GM18519 (cell line): ENCODE results near the gene TJP2.
"Not testable (repeated sequence)": the region's sequence is repeated elsewhere in the genome, so short reads cannot be mapped to it uniquely, and the experiment has no call there.

Source experiments
- ATAC-seq: cut with Tn5 transposase; IDR thresholded peaks from one replicate; pipeline ENCODE4 v1.9.1; 2021; ENCODE audit warnings: mild to moderate bottlenecking, moderate library complexity; ENCODE audit not compliant: unreplicated experiment, low FRiP score

The TJP2 gene

GRCh38 chr9:69157751-69158466 lies 16.2 kb upstream of the TJP2 start:
- no peak for ATAC-seq

DNA sequence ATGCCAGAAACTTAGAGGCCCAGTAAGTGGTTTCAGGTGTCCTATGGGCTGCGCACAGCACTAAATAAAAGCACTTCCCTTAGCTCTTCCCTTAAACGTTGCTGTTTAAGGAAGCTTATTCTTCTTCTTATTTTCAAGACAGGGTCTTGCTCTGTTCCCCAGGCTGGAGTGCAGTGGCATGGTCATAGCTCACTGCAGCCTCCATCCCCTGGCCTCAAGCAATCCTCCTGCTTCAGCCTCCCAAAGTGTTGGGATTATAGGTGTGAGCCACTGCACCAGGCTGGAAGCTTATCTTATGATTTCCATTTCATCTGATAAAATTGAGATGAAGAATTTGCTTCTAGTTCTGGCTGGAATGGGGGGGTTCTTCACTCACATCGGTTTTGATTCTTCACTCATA lies 15.6 kb upstream of the TJP2 start:
- ATAC-seq = no peak

DNA sequence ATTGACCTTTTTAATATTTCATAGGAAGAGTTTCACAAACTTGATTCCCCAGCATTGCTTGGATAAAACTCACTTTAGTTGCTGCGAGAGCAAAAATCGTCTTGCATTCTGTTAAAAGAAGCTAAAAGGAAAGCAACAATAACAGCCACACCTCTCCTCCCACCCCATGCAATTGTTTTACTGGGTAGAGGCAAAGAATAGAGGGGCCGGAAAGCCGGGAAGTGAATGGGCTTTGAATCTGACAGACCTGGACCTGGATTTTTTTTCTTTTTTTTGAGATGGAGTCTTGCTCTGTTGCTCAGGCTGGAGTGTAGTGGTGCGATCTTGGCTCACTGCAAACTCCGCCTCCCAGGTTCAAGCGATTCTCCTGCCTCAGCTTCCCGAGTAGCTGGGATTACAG lies 9.5 kb upstream of the TJP2 start:
- ATAC-seq = not testable (repeated sequence)

DNA sequence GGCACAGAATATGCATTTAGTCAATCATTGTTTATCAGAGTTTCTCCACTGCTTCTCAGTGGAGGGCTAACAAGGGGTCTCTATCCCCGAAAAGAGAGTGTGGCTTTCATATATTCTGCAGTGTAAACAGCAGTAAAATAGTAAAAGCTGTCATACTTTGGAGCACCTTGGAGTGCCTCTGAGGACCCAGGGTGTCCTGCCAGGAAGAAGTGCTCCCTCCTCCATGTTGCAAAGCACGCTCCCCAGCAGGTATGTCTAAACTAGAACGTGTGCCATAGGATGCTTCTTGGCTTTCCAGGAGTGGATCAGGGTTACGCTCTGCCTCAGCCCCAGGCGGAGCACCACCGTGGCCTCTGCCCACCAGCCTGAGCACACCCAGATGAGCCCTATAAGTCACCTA lies 8.5 kb upstream of the TJP2 start:
- ATAC-seq = no peak

- peak; percentile 60 for ATAC-seq
Measured at GRCh38 chr9:69168709-69169217, 5.3 kb upstream of the TJP2 start.

GRCh38 chr9:69170231-69170630 lies 3.8 kb upstream of the TJP2 start:
- ATAC-seq = no peak

DNA sequence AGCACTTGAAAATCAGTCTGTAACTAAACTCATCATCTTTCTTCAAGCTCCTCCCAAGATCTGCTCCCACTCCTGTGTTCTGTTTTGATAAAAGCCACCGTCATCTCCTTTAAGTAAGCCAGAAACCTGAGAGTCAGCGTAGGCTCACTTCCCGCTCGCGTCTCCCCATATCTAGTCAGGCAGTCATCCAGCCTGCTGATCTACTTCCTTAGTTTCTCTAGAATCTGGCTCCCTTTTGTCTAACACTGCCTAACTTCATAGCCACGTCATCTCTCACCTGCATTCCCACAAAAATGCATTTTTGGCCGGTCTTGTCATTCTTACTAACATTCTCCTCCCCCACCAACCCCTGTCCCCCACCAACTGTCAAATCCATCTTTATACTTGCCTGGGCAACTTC lies 3.0 kb upstream of the TJP2 start:
- ATAC-seq = no peak

GRCh38 chr9:69171517-69171916 lies 2.6 kb upstream of the TJP2 start:
- ATAC-seq = no peak

GRCh38 chr9:69172895-69173294 lies 1.2 kb upstream of the TJP2 start:
- ATAC-seq = no peak

DNA sequence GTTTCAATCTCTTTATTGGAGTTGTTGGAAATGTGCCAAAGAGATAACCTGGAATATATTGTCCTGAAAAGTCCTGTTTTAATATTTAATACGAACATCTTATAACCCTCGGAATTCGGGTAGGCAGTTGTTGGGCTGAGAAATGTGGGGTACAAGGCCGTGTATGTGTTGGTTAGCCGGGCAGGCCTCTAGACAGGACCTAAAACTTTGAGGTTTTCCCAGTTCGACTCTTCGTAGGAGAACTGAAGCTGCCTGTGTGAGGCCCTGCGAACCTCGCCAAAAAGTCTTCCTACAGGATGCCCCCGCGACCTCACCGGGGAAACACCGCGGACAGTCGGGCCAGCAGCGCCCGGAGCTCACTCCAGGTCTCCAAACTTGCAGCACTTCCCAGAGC lies 583 bp upstream of the TJP2 start:
- no peak for ATAC-seq

- peak; percentile 43 for ATAC-seq
Measured at GRCh38 chr9:69174616-69175463, 763 bp downstream of the TJP2 start.

DNA sequence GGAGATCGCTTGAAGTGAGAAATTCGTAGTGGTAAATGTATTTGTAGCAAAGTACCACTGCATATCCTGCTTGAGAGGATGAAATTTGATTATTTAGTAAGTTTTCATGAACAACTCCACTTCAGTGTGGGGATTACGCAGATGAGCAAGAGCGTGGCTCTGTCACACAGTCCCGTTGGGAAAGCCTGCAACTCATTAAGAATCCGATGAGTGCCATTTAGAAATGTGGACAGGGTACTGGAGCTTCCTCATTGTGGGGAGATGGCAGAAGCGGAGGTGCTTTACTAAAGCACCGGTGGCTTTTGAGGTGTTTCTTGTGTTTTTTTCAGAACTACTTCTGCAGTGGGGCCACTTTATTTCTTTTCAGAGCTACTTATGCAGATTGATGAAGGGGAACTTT lies 1.4 kb downstream of the TJP2 start:
- peak; percentile 18 for ATAC-seq

DNA sequence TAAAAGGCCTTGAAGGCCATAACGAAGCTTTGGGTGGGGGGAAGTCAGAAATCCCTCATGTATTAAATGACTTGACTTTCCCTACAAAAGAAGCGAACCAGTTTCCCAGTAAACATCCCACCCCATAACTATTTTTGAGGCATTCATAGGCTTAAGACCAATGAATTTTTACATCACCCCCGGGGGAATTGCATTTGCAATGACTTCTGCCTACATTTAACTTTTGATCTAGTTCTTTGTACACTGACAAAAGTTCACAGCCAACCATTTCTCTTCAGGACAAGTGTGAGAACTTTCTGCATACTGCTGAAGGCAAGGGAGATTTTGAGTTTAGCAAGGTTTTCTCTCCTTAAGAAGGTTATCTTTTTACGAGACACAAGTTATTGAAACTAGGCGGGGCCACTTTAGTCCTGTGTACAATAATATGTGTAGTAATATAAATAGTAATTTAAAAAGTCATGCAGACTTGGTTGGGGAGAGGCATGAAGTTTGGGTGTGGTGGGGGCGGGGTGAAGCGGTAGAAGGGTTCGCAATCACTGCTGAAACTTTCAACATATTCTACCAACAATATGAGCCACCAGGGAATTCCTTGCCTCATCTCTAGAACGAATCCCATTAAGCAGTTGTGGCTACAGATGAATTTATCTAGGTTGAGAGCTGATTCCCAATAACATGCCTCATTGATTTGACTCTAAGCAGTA lies 2.5 kb downstream of the TJP2 start:
- no peak for ATAC-seq

DNA sequence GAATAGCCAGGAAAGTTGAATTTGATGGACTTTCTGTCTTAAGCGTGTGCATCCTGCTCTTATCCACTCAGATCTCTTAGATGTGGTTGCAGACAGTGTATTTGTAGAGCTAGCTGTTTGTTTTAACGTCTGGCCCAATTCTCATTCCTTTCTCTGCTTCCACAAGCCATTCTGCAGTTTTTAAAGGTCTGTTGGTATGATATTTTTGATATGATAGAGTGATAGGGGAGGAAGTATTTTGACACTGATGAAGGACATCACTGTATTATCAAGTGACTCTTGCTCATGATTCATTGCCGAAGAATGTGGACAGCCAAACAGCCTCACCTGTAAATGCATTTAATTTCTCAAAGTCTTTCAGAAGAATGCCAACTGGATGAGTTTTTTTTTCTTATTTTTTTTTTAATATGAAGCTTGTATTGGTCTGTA lies 4.5 kb downstream of the TJP2 start:
- ATAC-seq = no peak

- ATAC-seq = no peak
Measured at GRCh38 chr9:69179037-69179436, 5.0 kb downstream of the TJP2 start.

GRCh38 chr9:69180200-69180599 lies 6.1 kb downstream of the TJP2 start:
- ATAC-seq = no peak

DNA sequence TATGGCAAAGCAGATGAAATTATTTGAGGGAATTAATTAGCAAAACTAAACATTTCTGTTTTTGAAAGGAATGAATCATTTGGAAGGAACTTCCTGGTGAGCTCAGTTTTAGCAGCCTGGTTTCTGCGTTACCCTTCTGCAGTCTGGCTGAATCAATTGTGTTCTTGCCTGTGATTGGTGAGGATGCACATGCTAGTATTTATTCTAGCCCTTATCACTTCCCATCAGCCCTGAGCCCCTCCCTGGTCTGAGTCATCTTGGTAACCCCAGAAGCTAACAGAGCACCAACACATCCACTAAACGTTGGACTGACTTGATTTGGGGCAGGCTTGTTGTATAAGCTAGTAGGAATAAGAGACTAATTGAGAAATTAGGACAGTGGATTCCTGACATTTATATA lies 6.6 kb downstream of the TJP2 start:
- ATAC-seq = no peak

DNA sequence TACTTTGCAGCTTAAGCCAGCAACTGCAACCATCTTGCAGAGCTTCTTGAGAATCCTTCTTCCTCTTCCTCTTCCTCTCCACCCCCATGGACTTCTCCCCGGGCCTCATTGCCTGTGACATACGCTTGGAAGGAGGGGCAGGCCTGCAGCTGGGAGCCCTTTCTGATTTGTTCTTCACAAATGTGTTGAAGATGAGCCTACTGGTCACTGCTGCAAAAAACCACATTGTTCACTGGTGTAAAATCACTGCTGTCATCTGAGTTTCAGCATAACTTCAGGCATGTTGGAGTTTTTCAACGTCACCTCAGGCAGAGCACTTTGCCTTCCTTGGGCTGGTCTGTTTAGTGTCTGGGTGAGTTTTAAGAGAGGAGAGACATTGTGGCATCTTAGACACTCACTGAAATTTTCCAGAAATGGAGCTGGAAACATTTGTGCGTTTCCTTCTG lies 7.9 kb downstream of the TJP2 start:
- ATAC-seq = no peak

DNA sequence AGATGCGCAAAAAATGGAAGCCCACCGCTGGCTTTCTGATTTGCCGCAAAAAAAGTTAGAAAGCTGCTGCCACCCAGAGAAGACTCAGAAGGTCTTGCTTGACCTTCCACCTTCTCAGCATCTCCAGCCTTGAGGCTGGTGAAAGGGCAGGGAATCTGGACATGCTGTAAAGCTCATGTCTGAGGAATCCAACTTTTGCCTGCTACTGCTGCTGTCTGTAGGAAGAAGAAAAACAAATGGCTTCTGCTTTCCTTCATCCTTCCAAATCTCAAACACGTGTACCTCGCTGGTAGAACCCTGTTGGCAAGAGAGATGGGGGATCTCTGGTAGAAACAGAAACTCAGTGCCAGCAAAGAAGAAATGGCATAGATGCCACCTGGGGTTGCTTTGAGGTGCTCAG lies 10.2 kb downstream of the TJP2 start:
- no peak for ATAC-seq

DNA sequence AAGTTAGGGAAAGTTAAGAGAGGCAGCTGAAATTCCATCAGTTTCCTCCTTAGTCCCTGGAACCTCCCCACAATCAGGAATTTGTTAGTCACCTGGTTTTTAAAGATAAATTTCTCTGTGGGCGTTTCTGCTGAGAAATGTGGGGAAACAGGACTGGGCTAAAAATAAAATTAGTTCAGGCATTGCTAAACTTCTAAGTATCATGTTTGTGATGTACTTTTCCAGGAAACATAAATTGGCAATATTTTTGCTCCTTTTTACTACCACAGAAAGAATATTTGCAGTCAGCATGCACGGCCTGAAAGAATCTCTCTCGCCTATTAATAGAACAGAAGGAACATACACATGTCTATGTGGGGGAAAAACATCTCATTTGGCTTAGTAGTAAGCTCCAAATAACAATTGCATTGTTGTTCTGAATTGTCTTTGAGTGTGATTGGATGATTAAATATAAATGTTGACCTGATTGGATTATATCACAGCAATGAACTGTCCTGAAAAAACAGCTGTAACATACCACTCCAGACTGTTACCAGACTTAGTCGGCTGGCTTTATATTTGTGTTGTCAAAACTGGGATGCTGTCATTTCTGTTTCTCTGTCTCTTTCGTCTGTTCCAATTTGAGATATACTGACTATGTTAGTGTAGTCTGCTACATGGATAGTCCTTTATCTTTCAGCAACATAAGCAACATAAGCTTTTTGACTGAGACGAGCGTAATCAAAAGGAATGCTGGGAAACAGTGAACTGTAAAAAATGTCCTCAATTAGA lies 12.9 kb downstream of the TJP2 start:
- no peak for ATAC-seq
